Esophagus muscularis mucosa (tissue), 4 donors: ENCODE measurements around the gene TMC4. TPM values are rescaled to one million over a fixed set of nuclear protein-coding genes. Genes with fewer than 3 reads are reported as not detected.

Experiments used
- DNase-seq: peaks from one replicate; pipeline ENCODE4 v3.0.0-alpha.2; 2017; ENCODE audit errors: extremely low spot score
- H3K27ac ChIP-seq, 4 donors: fragments of 200-600 bp; sonication (generic); replicated peaks in 1 of 4; 1 replicate in 3 of 4; 2 replicates in 1 of 4; pipeline ENCODE4 v1.5.1; 2016 to 2019; ENCODE audit warnings: mild to moderate bottlenecking in 1 of 4
- H3K27me3 ChIP-seq, 4 donors: fragments of 200-600 bp; sonication (generic); one replicate each; pipeline versions ENCODE4 v1.5.1 to v1.6.0; 2016 to 2019
- H3K36me3 ChIP-seq, 4 donors: fragments of 200-600 bp; sonication (generic); one replicate each; pipeline ENCODE4 v1.5.1; 2016 to 2019
- H3K4me1 ChIP-seq, 4 donors: fragments of 200-600 bp; sonication (generic); one replicate each; pipeline ENCODE4 v1.5.1; 2016 to 2019
- H3K4me3 ChIP-seq, 4 donors: fragments of 200-600 bp; sonication (generic); 1 replicate in 2 of 4; 2 replicates in 2 of 4; pipeline ENCODE4 v1.5.1; 2016 to 2019; ENCODE audit warnings: mild to moderate bottlenecking in 4 of 4, moderate library complexity in 1 of 4
- H3K9me3 ChIP-seq, 4 donors: fragments of 200-600 bp; sonication (generic); 1 replicate in 3 of 4; 2 replicates in 1 of 4; pipeline ENCODE4 v1.5.1; 2016 to 2019
- EP300 ChIP-seq: sonication (generic); formaldehyde crosslinking; IDR thresholded peaks from one replicate; pipeline ENCODE4 v1.6.1; 2017; ENCODE audit warnings: antibody characterized with exemption
- POLR2A ChIP-seq: fragments of 450-650 bp; IDR thresholded peaks from one replicate; pipeline ENCODE4 v1.6.1; 2017; ENCODE audit warnings: antibody characterized with exemption, moderate library complexity, mild to moderate bottlenecking, low read depth
- POLR2AphosphoS5 ChIP-seq, 2 donors: sonication (generic); formaldehyde crosslinking; IDR thresholded peaks; one replicate each; pipeline ENCODE4 v1.6.1; 2017; ENCODE audit warnings: antibody characterized with exemption in 2 of 2
- WGBS: methylation state at CpG from one replicate; pipeline ENCODE4 v1.1.5; 2018; 5-methylcytosine and 5-hydroxymethylcytosine counted together
- intact Hi-C: fragments of 100-400 bp; cut with DNase I; formaldehyde crosslinking; loops from one replicate; pipeline ENCODE4 v1.15.1; 2023
- total RNA-seq, 4 donors: library from RNA; depleted of rRNA; stranded (reverse); fragments of >200 nt; gene quantifications; one replicate each; pipeline versions ENCODE4 v1.1.0 to v1.2.1, GENCODE V29; 2016
- TF ChIP-seq, protein P1 (sequence below), 3 experiments: fragments of 200-600 bp in 2 of 3; fragments of 450-650 bp in 1 of 3; sonication (generic) in 2 of 3; IDR thresholded peaks; one replicate each; pipeline ENCODE4 v1.5.1; 2017 to 2019; ENCODE audit warnings: antibody characterized with exemption in 3 of 3, mild to moderate bottlenecking in 2 of 3, moderate library complexity in 1 of 3

Gene TMC4
- total RNA-seq, 4 donors from 2014 or later, result 0.26 to 0.98 (median 0.33) TPM; not detected in 1

DNA sequence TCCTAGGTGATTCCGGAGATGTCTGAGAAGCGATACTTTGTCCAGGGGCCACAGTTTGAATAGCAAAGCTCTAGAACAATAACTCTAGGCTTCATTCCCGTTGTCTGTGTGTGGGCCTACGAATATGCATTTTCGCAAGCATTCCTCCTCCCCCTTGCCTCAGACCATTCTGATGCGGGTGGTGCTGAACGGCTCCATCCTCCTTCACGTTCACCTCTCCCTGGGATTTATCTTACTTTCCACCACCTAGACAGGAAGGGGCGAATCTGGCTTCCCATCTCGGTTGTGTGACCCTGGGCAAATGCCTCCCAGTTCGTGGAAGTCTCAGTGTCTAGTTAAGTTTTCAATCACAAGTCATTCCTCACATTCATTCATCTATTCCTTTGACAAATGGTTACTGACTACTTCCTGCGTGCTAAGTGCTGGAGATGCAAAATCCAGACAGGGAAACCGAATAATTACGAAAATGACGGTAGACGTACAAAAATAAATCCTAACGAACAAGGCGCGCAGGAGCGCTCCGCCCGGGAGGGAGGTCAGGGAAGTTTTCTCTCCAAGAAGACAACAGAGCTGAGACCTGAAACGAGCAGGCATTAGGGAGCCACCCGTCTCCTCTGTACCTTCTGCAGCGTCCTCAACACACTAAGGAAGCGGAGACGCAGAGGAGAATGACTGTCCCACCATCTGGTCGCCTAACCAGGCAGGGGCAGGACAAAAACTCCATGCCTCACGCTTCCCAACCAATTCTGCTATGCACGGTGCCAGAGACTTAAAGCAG is 36.7 kb downstream of the TMC4 start:
- Histone ChIP-seq H3K27me3 (no peaks in the 10 kb centered on the region), H3K4me3 (peak overlapping the region; percentile 51 to 98 (median 59)), H3K4me1 (peaks cover 28 to 47% (median 43%) of the 10 kb centered on the region in 4 donors), H3K9me3 (no peaks in the 10 kb centered on the region), H3K36me3 (peaks cover 8 to 38% (median 26%) of the 10 kb centered on the region in 4 donors), H3K27ac (peak overlapping the region; percentile 54 to 76 (median 58))
- intact Hi-C loops, result no loop called here
- DNase-seq, result no peak
- TF ChIP-seq, protein P1, sequence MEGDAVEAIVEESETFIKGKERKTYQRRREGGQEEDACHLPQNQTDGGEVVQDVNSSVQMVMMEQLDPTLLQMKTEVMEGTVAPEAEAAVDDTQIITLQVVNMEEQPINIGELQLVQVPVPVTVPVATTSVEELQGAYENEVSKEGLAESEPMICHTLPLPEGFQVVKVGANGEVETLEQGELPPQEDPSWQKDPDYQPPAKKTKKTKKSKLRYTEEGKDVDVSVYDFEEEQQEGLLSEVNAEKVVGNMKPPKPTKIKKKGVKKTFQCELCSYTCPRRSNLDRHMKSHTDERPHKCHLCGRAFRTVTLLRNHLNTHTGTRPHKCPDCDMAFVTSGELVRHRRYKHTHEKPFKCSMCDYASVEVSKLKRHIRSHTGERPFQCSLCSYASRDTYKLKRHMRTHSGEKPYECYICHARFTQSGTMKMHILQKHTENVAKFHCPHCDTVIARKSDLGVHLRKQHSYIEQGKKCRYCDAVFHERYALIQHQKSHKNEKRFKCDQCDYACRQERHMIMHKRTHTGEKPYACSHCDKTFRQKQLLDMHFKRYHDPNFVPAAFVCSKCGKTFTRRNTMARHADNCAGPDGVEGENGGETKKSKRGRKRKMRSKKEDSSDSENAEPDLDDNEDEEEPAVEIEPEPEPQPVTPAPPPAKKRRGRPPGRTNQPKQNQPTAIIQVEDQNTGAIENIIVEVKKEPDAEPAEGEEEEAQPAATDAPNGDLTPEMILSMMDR (IDR thresholded peaks at IDR 0.05), result no peak
- no peak for TF ChIP-seq POLR2AphosphoS5 (IDR thresholded peaks at IDR 0.05)
- no peak for TF ChIP-seq EP300
- TF ChIP-seq POLR2A, result no peak
- WGBS, result 5% methylated on average over 29 of the region's 30 CpGs

DNA sequence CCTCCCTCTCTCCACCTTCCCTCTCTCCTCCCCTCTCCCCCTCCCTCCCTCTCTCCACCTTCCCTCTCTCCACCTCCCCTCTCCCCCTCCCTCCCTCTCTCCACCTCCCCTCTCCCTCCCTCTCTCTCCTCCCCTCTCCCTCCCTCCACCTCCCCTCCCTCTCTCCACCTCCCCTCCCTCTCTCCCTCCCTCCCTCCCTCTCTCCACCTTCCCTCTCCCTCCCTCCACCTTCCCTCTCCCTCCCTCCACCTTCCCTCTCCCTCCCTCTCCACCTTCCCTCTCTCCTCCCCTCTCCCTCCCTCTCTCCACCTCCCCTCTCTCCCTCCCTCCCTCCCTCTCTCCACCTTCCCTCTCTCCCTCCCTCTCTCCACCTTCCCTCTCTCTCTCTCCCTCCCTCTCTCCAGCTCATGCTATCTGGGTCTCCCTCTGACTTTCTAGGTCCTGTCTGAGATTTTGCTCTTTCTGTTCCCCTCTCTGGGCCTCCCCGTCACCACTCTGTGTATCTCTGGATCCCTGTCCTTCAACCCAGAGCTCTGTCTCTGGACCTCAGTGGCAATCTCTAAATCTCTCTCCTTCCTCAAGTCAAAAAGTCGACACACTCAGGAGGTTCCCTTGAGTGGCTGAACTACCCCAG is 38.9 kb downstream of the TMC4 start:
- intact Hi-C loops, result no loop called here
- WGBS, result 41% methylated on average over 2 of the region's 2 CpGs
- no peak for DNase-seq
- no peak overlapping the region for H3K4me3 ChIP-seq
- no peaks in the 10 kb centered on the region for H3K9me3 ChIP-seq
- H3K36me3 ChIP-seq, result peaks cover 25 to 45% (median 37%) of the 10 kb centered on the region in 4 donors
- no peak overlapping the region for H3K27ac ChIP-seq
- TF ChIP-seq, protein P1 (IDR thresholded peaks at IDR 0.05), result no peak
- TF ChIP-seq POLR2A (no peak), POLR2AphosphoS5 (IDR thresholded peaks at IDR 0.05) (no peak), EP300 (no peak)
- H3K4me1 ChIP-seq, result peaks cover 16 to 25% (median 21%) of the 10 kb centered on the region in 4 donors
- no peaks in the 10 kb centered on the region for H3K27me3 ChIP-seq

DNA sequence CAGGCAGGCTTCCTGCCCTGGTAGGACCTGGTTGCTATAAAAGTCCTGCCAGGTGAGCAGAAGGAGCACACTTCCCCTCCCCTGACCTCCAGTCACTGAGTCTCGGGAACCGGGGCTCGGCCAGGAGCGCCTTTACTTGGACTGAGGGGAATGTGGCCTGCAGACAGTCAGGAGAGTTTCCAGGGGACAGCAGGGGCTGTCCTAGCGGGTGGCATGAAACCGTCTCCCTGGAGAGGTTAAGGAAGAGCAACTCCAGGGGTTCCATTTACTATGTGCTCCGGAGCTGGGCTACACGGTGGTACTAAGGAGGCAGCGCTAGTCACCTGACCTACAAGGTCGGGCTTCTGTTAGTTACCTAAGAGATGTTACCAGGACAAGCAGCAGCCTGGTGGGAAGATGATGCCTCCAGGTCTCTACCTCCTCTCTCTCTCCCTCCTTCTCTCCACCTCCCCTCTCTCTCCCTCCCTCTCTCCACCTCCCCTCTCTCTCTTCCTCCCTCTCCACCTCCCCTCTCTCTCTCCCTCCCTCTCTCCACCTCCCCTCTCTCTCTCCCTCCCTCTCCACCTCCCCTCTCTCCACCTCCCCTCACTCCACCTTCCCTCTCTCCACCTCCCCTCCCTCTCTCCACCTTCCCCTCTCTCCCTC is 39.5 kb downstream of the TMC4 start:
- intact Hi-C loops, result no loop called here

DNA sequence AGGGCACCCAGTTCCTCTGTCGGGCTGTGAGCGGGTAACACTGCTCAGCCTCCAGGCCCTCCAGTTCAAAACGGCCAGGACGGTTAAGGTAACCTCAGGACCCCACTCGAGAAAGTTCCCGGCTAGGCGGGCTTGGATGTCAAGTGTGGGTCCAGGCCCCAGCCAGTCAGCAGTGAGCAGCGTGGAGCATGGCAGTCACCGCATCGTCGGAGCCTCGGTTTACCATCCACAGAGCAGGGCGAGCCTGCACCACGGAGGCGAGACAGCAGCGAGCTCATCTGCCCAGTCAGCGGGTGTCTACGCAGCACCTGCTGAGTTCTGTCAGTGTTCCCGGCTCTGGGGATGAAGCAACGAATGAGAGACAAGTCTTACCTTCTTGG is 43.4 kb downstream of the TMC4 start:
- Histone ChIP-seq H3K4me3 (no peak overlapping the region), H3K4me1 (no peaks in the 10 kb centered on the region), H3K9me3 (no peaks in the 10 kb centered on the region), H3K27me3 (no peaks in the 10 kb centered on the region), H3K27ac (no peak overlapping the region), H3K36me3 (peaks cover 67 to 86% (median 81%) of the 10 kb centered on the region in 4 donors)
- no peak for TF ChIP-seq POLR2A
- TF ChIP-seq, protein P1 (IDR thresholded peaks at IDR 0.05), result no peak
- no peak for TF ChIP-seq EP300
- TF ChIP-seq POLR2AphosphoS5 (IDR thresholded peaks at IDR 0.05), result no peak
- intact Hi-C loops, result no loop called here
- DNase-seq, result no peak
- no CpG with 5 or more reads among the region's 20 CpGs for WGBS

More for the DNA sequence above, 39.5 kb downstream of the TMC4 start:
- H3K27me3 ChIP-seq, result no peaks in the 10 kb centered on the region
- 83% methylated on average over 10 of the region's 10 CpGs for WGBS
- H3K36me3 ChIP-seq, result peaks cover 31 to 47% (median 43%) of the 10 kb centered on the region in 4 donors
- peaks cover 9 to 19% (median 15%) of the 10 kb centered on the region in 4 donors for H3K4me1 ChIP-seq
- no peak overlapping the region for H3K4me3 ChIP-seq
- no peaks in the 10 kb centered on the region for H3K9me3 ChIP-seq
- no peak overlapping the region for H3K27ac ChIP-seq
- TF ChIP-seq EP300, result no peak
- TF ChIP-seq, protein P1 (IDR thresholded peaks at IDR 0.05), result no peak
- no peak for TF ChIP-seq POLR2AphosphoS5 (IDR thresholded peaks at IDR 0.05)
- no peak for TF ChIP-seq POLR2A
- DNase-seq, result no peak
